Measurements from ENCODE around the gene GPSM1.

DNA sequence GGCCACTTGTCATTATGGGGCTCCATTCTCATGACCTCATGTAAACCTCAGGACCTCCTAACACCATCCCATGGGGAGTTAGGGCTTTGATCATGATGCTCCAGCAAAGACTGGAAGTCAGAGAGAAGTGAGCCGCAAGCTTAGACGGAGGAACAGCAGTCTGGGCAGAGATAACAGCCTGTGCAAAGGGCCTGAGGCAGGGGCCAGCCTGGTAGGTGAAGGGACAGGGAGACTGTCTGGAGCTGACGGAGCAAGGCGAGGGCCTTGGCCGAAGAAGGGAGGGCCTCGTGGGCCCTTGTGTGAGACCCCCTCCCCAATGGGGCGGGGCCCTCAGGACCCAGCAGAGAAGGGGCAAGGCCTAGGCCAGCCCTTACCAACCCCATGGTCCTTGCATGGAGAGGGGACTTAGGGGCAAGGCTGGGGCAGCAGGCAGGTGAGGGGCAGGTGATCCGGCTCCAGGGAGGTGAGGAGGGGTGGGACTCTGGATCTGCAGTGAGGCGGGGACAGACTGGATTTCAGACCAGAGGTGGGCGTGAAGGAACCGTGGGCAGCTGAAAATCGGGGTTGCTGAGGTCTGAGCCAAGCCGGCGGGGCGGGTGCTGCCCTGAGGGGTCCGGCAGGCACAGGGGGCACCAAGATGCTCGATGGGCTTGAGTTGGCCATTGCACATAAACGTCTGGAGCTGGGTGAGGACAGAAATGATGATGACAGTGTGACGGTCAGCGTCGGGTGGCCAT is 17.4 kb downstream of the GPSM1 start:
- TF ChIP-seq, protein P1, sequence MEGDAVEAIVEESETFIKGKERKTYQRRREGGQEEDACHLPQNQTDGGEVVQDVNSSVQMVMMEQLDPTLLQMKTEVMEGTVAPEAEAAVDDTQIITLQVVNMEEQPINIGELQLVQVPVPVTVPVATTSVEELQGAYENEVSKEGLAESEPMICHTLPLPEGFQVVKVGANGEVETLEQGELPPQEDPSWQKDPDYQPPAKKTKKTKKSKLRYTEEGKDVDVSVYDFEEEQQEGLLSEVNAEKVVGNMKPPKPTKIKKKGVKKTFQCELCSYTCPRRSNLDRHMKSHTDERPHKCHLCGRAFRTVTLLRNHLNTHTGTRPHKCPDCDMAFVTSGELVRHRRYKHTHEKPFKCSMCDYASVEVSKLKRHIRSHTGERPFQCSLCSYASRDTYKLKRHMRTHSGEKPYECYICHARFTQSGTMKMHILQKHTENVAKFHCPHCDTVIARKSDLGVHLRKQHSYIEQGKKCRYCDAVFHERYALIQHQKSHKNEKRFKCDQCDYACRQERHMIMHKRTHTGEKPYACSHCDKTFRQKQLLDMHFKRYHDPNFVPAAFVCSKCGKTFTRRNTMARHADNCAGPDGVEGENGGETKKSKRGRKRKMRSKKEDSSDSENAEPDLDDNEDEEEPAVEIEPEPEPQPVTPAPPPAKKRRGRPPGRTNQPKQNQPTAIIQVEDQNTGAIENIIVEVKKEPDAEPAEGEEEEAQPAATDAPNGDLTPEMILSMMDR (conservative IDR thresholded peaks at IDR 0.05; ENCODE audit: low read length), result no peak
- TF ChIP-seq EZH2phosphoT487 (IDR thresholded peaks at IDR 0.05; ENCODE audit: borderline replicate concordance), result no peak
